Measurements from ENCODE around the gene OLFM1.

Gene OLFM1

GRCh38 chr9:135101486-135101885 lies 14.0 kb downstream of the OLFM1 start:
- no peak overlapping the region for H3K4me3 ChIP-seq (replicated peaks; ENCODE audit: low read depth, low read length)
- no peak for DNase-seq (ENCODE audit: extremely low read depth, low read depth)
- TF ChIP-seq, protein P1, sequence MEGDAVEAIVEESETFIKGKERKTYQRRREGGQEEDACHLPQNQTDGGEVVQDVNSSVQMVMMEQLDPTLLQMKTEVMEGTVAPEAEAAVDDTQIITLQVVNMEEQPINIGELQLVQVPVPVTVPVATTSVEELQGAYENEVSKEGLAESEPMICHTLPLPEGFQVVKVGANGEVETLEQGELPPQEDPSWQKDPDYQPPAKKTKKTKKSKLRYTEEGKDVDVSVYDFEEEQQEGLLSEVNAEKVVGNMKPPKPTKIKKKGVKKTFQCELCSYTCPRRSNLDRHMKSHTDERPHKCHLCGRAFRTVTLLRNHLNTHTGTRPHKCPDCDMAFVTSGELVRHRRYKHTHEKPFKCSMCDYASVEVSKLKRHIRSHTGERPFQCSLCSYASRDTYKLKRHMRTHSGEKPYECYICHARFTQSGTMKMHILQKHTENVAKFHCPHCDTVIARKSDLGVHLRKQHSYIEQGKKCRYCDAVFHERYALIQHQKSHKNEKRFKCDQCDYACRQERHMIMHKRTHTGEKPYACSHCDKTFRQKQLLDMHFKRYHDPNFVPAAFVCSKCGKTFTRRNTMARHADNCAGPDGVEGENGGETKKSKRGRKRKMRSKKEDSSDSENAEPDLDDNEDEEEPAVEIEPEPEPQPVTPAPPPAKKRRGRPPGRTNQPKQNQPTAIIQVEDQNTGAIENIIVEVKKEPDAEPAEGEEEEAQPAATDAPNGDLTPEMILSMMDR (IDR thresholded peaks at IDR 0.05; ENCODE audit: low read depth, low read length, missing control alignments): no peak

GRCh38 chr9:135101926-135102325 lies 14.5 kb downstream of the OLFM1 start:
- no peak for DNase-seq (ENCODE audit: extremely low read depth, low read depth)
- TF ChIP-seq, protein P1 (IDR thresholded peaks at IDR 0.05; ENCODE audit: low read depth, low read length, missing control alignments): no peak

DNA sequence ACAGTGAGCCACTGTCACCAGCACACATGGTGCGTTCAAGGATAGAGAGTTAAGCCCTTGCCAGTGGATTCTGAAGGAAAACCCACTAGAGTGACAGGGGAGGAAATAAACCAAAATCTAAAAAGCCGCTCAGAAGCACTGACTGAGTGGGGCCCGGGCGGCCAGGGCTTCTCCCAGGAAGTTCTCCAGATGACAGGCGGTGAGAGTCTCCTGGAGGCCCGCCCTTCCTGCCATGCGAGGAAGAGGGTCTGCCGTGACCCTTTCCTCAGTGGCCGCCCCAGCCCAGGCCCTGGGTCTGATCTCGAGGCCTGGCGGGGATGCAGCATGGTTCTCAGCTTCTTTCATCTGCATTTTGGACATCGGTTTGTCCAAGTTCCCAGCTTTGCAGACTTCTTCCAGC lies 14.9 kb downstream of the OLFM1 start:
- no peak overlapping the region for H3K4me3 ChIP-seq (replicated peaks; ENCODE audit: low read depth, low read length)
- no peak for DNase-seq (ENCODE audit: extremely low read depth, low read depth)
- TF ChIP-seq, protein P1 (IDR thresholded peaks at IDR 0.05; ENCODE audit: low read depth, low read length, missing control alignments): no peak

More at GRCh38 chr9:135101926-135102325, 14.5 kb downstream of the OLFM1 start:
- no peak overlapping the region for H3K4me3 ChIP-seq (replicated peaks; ENCODE audit: low read depth, low read length)

DNA sequence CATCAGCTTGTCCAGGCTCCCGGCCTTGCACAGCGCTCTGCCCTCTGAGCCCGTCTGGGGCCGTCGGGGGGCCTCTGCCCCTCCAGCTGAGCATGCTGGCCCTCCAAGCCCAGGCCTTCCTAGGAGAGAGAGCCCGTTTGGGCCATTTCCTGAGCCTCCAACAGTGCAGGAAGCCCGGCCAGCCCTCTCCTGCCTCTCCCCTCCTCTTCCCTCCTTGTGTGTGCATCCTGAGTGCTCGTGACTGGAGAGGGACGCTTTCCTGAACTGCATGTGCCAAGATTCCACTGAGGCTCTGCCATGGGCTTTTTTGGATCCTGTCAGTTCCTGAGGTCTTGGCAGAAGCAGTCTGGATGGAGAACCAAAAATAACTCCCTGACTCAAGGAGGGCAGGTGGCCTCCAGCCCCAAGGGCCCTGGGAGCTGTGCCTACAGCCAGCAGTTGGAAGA lies 15.6 kb downstream of the OLFM1 start:
- no peak for DNase-seq (ENCODE audit: extremely low read depth, low read depth)
- TF ChIP-seq, protein P1 (IDR thresholded peaks at IDR 0.05; ENCODE audit: low read depth, low read length, missing control alignments): no peak
- no peak overlapping the region for H3K4me3 ChIP-seq (replicated peaks; ENCODE audit: low read depth, low read length)

GRCh38 chr9:135103931-135104639 lies 16.6 kb downstream of the OLFM1 start:
- no peak for DNase-seq (ENCODE audit: extremely low read depth, low read depth)
- H3K4me3 ChIP-seq (replicated peaks; ENCODE audit: low read depth, low read length): no peak overlapping the region
- TF ChIP-seq, protein P1 (IDR thresholded peaks at IDR 0.05; ENCODE audit: low read depth, low read length, missing control alignments): no peak

DNA sequence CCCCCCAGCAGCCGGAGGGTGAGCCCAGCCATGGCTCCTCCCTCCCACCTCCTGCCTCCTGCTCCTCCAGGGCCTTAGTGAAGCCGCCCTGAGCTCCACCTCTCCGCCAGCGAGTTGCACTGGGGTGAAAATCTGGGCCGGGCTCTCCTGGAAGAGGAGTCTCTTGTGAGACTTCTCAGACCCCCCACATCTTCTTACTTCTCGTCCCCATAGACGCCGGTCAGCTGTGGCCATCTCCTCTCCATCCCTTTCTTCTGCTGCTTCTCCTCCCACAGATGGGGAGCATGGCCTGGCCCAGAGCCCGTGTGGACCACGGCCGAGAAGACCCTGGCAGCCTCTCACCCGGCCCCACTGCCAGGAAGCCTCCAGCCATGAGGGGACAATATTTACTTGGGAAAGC lies 17.3 kb downstream of the OLFM1 start:
- DNase-seq (ENCODE audit: extremely low read depth, low read depth): no peak
- H3K4me3 ChIP-seq (replicated peaks; ENCODE audit: low read depth, low read length): no peak overlapping the region
- TF ChIP-seq, protein P1 (IDR thresholded peaks at IDR 0.05; ENCODE audit: low read depth, low read length, missing control alignments): no peak
